Measurements from ENCODE around the gene DISC1. TPM values are rescaled to one million over a fixed set of nuclear protein-coding genes. Genes with fewer than 3 reads are reported as not detected.

The DISC1 gene
- total and polyA plus RNA-seq, 2 donors (not counting 3 experiments of a cell fraction or from before 2014, with no cell fraction given): 3.3 to 14.7 TPM

DNA sequence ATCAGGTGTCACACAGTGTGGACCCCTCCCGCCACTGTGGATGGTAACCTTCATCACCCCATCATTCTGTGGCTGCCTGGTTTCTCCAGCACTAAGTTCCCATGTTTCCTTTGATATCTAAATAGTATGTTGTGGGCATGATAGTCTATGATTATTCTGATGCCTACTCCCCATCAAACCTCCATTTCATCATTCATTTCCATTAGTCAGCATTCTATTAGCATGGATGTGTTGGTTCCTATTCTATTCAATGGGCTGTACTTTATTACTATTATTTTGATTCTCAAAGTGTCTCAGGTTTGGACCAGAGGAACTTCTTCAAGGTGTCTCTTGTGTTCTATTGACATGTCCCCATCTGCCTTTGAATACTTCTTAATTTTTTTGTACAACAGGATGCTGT is 112.0 kb downstream of the DISC1 start:
- H3K4me2 ChIP-seq (ENCODE audit: insufficient read depth, low read length): no peak overlapping the region
- CTCF ChIA-PET: no interaction called here

DNA sequence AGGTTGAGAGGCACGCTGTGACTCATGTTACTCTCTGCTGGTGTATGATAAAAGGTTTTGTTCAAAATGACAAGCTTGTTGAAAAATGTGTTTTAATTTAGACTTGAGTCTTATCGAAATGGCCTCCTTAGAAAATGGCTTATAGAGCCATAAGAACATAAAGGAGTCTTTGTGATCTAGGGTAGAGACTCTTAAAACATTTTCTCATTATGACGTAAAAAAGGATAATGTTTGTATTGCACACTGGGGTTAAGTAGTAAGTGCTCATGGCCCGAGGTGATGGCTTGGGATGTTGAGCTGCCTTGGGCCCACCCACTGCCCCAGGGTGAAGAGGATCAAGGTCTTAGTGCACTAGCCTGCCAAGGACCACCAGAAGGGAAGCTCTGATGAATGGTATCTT is 117.4 kb downstream of the DISC1 start:
- Histone ChIP-seq H2AFZ (ENCODE audit: low read depth, low read length) (no peak overlapping the region), H3K36me3 (ENCODE audit: control insufficient read depth in 2 of 2, extremely low read depth in 1 of 2, insufficient read depth in 2 of 2, low read length in 2 of 2) (no peaks in the 10 kb centered on the region), H3K79me2 (ENCODE audit: control insufficient read depth, insufficient read depth, low read length) (no peaks in the 10 kb centered on the region), H3K9me3 (replicated peaks; ENCODE audit: control insufficient read depth, insufficient read depth, low read length) (no peaks in the 10 kb centered on the region), H3K27me3 (ENCODE audit: control insufficient read depth in 2 of 2, insufficient read depth in 2 of 2, low read length in 2 of 2) (no peaks in the 10 kb centered on the region), H3K9ac (replicated peaks; ENCODE audit: extremely low read depth, insufficient read depth, low read length) (no peak overlapping the region), H4K20me1 (replicated peaks; ENCODE audit: control insufficient read depth, extremely low read depth, insufficient read depth, low read length) (no peaks in the 10 kb centered on the region), H3K4me3 (replicated peaks in 1 of 3; ENCODE audit: insufficient read depth in 1 of 3, low read depth in 1 of 3, low read length in 3 of 3) (no peak overlapping the region), H3K9me1 (replicated peaks; ENCODE audit: control insufficient read depth, extremely low read depth, insufficient read depth, low read length) (no peaks in the 10 kb centered on the region), H3K4me1 (ENCODE audit: control insufficient read depth, extremely low read depth, insufficient read depth, low read length) (no peaks in the 10 kb centered on the region), H3K4me2 (ENCODE audit: insufficient read depth, low read length) (no peak overlapping the region), H3K27ac (ENCODE audit: insufficient read depth, low read depth, low read length) (no peak overlapping the region)
- ChIA-PET POLR2A (no interaction called here), CTCF (interaction anchor here (5.0 kb wide), 1 partner anchor 13 kb away, joined by 25 read pairs; no protein-coding TSS in a partner anchor)
- FAIRE-seq (no peak), DNase-seq (ENCODE audit: low read depth, low spot score) (no peak)
- TF ChIP-seq POLR2AphosphoS5 (IDR thresholded peaks at IDR 0.05; ENCODE audit: insufficient read depth, low read depth, low read length): no peak
- TF ChIP-seq, protein P1, sequence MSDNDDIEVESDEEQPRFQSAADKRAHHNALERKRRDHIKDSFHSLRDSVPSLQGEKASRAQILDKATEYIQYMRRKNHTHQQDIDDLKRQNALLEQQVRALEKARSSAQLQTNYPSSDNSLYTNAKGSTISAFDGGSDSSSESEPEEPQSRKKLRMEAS (IDR thresholded peaks at IDR 0.05; ENCODE audit: insufficient read depth, insufficient read length): no peak
- TF ChIP-seq MYC (IDR thresholded peaks at IDR 0.05; ENCODE audit: low read depth, low read length): no peak
- TF ChIP-seq EZH2 (IDR thresholded peaks at IDR 0.05; ENCODE audit: borderline replicate concordance, low read depth, low read length, severe bottlenecking): no peak
- TF ChIP-seq FOS (IDR thresholded peaks at IDR 0.05; ENCODE audit: borderline replicate concordance, insufficient read depth, low read length): no peak
- no peak for TF ChIP-seq JUN (IDR thresholded peaks at IDR 0.05; ENCODE audit: borderline replicate concordance, insufficient read depth, insufficient read length, low read depth)
- TF ChIP-seq, protein P2, sequence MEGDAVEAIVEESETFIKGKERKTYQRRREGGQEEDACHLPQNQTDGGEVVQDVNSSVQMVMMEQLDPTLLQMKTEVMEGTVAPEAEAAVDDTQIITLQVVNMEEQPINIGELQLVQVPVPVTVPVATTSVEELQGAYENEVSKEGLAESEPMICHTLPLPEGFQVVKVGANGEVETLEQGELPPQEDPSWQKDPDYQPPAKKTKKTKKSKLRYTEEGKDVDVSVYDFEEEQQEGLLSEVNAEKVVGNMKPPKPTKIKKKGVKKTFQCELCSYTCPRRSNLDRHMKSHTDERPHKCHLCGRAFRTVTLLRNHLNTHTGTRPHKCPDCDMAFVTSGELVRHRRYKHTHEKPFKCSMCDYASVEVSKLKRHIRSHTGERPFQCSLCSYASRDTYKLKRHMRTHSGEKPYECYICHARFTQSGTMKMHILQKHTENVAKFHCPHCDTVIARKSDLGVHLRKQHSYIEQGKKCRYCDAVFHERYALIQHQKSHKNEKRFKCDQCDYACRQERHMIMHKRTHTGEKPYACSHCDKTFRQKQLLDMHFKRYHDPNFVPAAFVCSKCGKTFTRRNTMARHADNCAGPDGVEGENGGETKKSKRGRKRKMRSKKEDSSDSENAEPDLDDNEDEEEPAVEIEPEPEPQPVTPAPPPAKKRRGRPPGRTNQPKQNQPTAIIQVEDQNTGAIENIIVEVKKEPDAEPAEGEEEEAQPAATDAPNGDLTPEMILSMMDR (IDR thresholded peaks at IDR 0.05; ENCODE audit: extremely low read depth in 1 of 2, insufficient read depth in 1 of 2, low read depth in 1 of 2, low read length in 2 of 2): no peak
- no peak for TF ChIP-seq POLR2A (IDR thresholded peaks at IDR 0.05; ENCODE audit: low read depth, low read length)
- no peak for TF ChIP-seq GATA2 (IDR thresholded peaks at IDR 0.05; ENCODE audit: insufficient read depth, insufficient read length, low read depth, low read length)
- intact Hi-C loops (cut with micrococcal nuclease) (no loop called here), dilution Hi-C loops (cut with MboI; ENCODE audit: extremely low pct_ligation_motif_present, low sequenced_read_pairs) (no loop called here)
- BruUV-seq (replicated peaks): no TSS peak

More for the DNA sequence above, 112.0 kb downstream of the DISC1 start:
- Histone ChIP-seq H3K79me2 (ENCODE audit: control insufficient read depth, insufficient read depth, low read length) (no peaks in the 10 kb centered on the region), H3K9me1 (replicated peaks; ENCODE audit: control insufficient read depth, extremely low read depth, insufficient read depth, low read length) (no peaks in the 10 kb centered on the region), H2AFZ (ENCODE audit: low read depth, low read length) (no peak overlapping the region), H4K20me1 (replicated peaks; ENCODE audit: control insufficient read depth, extremely low read depth, insufficient read depth, low read length) (no peaks in the 10 kb centered on the region), H3K4me1 (ENCODE audit: control insufficient read depth, extremely low read depth, insufficient read depth, low read length) (no peaks in the 10 kb centered on the region), H3K27ac (ENCODE audit: insufficient read depth, low read depth, low read length) (no peak overlapping the region), H3K27me3 (ENCODE audit: control insufficient read depth in 2 of 2, insufficient read depth in 2 of 2, low read length in 2 of 2) (no peaks in the 10 kb centered on the region), H3K36me3 (ENCODE audit: control insufficient read depth in 2 of 2, extremely low read depth in 1 of 2, insufficient read depth in 2 of 2, low read length in 2 of 2) (no peaks in the 10 kb centered on the region), H3K9ac (replicated peaks; ENCODE audit: extremely low read depth, insufficient read depth, low read length) (no peak overlapping the region), H3K4me3 (replicated peaks in 1 of 3; ENCODE audit: insufficient read depth in 1 of 3, low read depth in 1 of 3, low read length in 3 of 3) (no peak overlapping the region), H3K9me3 (replicated peaks; ENCODE audit: control insufficient read depth, insufficient read depth, low read length) (no peaks in the 10 kb centered on the region)
- no peak for FAIRE-seq
- intact Hi-C loops (cut with micrococcal nuclease) (no loop called here), dilution Hi-C loops (cut with MboI; ENCODE audit: extremely low pct_ligation_motif_present, low sequenced_read_pairs) (no loop called here)
- no TSS peak for BruUV-seq (replicated peaks)
- DNase-seq (ENCODE audit: low read depth, low spot score): no peak
- TF ChIP-seq JUN (IDR thresholded peaks at IDR 0.05; ENCODE audit: borderline replicate concordance, insufficient read depth, insufficient read length, low read depth): no peak
- TF ChIP-seq FOS (IDR thresholded peaks at IDR 0.05; ENCODE audit: borderline replicate concordance, insufficient read depth, low read length): no peak
- no peak for TF ChIP-seq GATA2 (IDR thresholded peaks at IDR 0.05; ENCODE audit: insufficient read depth, insufficient read length, low read depth, low read length)
- TF ChIP-seq POLR2AphosphoS5 (IDR thresholded peaks at IDR 0.05; ENCODE audit: insufficient read depth, low read depth, low read length): no peak
- POLR2A ChIA-PET: no interaction called here
